Measurements from ENCODE around the gene PDE1A.
"Not testable (repeated sequence)": the region's sequence is repeated elsewhere in the genome, so short reads cannot be mapped to it uniquely, and the experiment has no call there.

Gene PDE1A

GRCh38 chr2:182410120-182410519 lies 16.7 kb downstream of the PDE1A start:
- H3K36me3 ChIP-seq (ENCODE audit: insufficient read depth, low read length): no peaks in the 10 kb centered on the region
- 0 out of 2 replicates have a peak, but pooled peaks cover 3% of the 10 kb centered on the region for H3K4me1 ChIP-seq (ENCODE audit: insufficient read depth, low read length)
- no peak overlapping the region for H3K9ac ChIP-seq (ENCODE audit: low read depth, low read length)
- H3K4me3 ChIP-seq (ENCODE audit: low read length): no peak overlapping the region
- H3K27ac ChIP-seq (ENCODE audit: low read depth, low read length): no peak overlapping the region
- no peaks in the 10 kb centered on the region for H3K9me3 ChIP-seq (ENCODE audit: insufficient read depth, low read depth, low read length)
- 93% methylated on average over 2 of the region's 2 CpGs for WGBS
- H3K27me3 ChIP-seq (ENCODE audit: insufficient read depth, low read length): no peaks in the 10 kb centered on the region

DNA sequence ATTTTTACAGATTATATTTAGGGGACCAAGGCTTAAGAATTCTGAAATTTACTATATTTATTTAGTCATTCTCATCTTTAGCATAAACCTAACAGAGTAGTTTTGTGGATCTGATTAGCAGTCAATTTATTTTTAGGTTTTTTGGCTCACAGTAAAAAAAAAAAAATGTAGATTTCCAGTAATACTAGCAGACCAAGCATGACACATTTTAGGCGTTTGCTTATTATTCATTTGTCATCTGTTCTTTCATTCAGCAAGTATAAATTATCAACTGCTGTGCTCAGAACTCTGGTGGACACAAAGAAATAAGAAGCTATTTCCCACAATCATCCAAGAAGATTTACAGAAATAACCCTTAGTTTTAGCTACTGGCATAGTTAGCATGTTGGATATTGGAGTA lies 20.6 kb downstream of the PDE1A start:
- WGBS: 94% methylated on average over 1 of the region's 1 CpG
- Histone ChIP-seq H3K9me3 (ENCODE audit: insufficient read depth, low read depth, low read length) (no peaks in the 10 kb centered on the region), H3K4me3 (ENCODE audit: low read length) (no peak overlapping the region), H3K27ac (ENCODE audit: low read depth, low read length) (no peak overlapping the region), H3K36me3 (ENCODE audit: insufficient read depth, low read length) (no peaks in the 10 kb centered on the region), H3K4me1 (ENCODE audit: insufficient read depth, low read length) (no peaks in the 10 kb centered on the region), H3K9ac (ENCODE audit: low read depth, low read length) (no peak overlapping the region), H3K27me3 (ENCODE audit: insufficient read depth, low read length) (no peaks in the 10 kb centered on the region)

DNA sequence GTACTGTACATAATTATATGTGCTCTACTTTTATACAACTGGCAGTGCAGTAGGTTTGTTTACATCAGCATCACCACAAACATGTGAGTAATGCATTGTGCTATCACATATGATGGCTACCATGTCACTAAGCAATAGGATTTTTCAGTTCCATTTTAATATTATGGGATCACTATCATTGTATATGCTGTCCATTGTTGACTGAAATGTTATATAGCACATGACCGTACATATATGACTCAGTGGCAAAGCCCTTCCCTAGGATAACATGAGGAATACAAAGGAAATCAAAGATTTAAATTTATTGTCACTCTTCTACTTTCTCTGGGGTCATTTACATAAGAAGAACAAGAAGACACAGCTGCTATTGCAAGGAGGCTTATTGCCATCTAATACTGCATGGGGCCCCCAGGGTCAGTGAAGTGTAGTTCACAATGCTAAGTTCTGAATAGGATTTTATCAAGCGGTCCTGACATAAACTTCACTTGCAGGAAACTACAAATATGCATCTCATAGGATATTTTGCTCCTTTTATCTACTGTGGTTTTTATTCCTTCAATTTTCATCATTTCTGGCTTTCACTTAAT lies 21.8 kb downstream of the PDE1A start:
- Histone ChIP-seq H3K36me3 (ENCODE audit: insufficient read depth, low read length) (no peaks in the 10 kb centered on the region), H3K4me3 (ENCODE audit: low read length) (no peak overlapping the region), H3K4me1 (ENCODE audit: insufficient read depth, low read length) (no peaks in the 10 kb centered on the region), H3K27ac (ENCODE audit: low read depth, low read length) (no peak overlapping the region), H3K27me3 (ENCODE audit: insufficient read depth, low read length) (no peaks in the 10 kb centered on the region), H3K9me3 (ENCODE audit: insufficient read depth, low read depth, low read length) (no peaks in the 10 kb centered on the region), H3K9ac (ENCODE audit: low read depth, low read length) (no peak overlapping the region)
- WGBS: 73% methylated on average over 2 of the region's 2 CpGs

GRCh38 chr2:182404092-182404491 lies 22.7 kb downstream of the PDE1A start:
- no peak overlapping the region for H3K4me3 ChIP-seq (ENCODE audit: low read length)
- WGBS: 82% methylated on average over 1 of the region's 2 CpGs
- no peak overlapping the region for H3K9ac ChIP-seq (ENCODE audit: low read depth, low read length)
- H3K27me3 ChIP-seq (ENCODE audit: insufficient read depth, low read length): no peaks in the 10 kb centered on the region
- no peaks in the 10 kb centered on the region for H3K36me3 ChIP-seq (ENCODE audit: insufficient read depth, low read length)
- H3K4me1 ChIP-seq (ENCODE audit: insufficient read depth, low read length): no peaks in the 10 kb centered on the region
- H3K27ac ChIP-seq (ENCODE audit: low read depth, low read length): no peak overlapping the region
- no peaks in the 10 kb centered on the region for H3K9me3 ChIP-seq (ENCODE audit: insufficient read depth, low read depth, low read length)

- Histone ChIP-seq H3K4me3 (ENCODE audit: low read length) (no peak overlapping the region), H3K9me3 (ENCODE audit: insufficient read depth, low read depth, low read length) (no peaks in the 10 kb centered on the region), H3K36me3 (ENCODE audit: insufficient read depth, low read length) (no peaks in the 10 kb centered on the region), H3K4me1 (ENCODE audit: insufficient read depth, low read length) (no peaks in the 10 kb centered on the region), H3K9ac (ENCODE audit: low read depth, low read length) (no peak overlapping the region), H3K27ac (ENCODE audit: low read depth, low read length) (no peak overlapping the region), H3K27me3 (ENCODE audit: insufficient read depth, low read length) (no peaks in the 10 kb centered on the region)
- WGBS: 94% methylated on average over 1 of the region's 1 CpG
Measured at GRCh38 chr2:182393270-182393760, 33.5 kb downstream of the PDE1A start.

- H3K4me1 ChIP-seq (ENCODE audit: insufficient read depth, low read length): no peaks in the 10 kb centered on the region
- H3K27me3 ChIP-seq (ENCODE audit: insufficient read depth, low read length): no peaks in the 10 kb centered on the region
- no peaks in the 10 kb centered on the region for H3K36me3 ChIP-seq (ENCODE audit: insufficient read depth, low read length)
- 91% methylated on average over 1 of the region's 2 CpGs for WGBS
- H3K27ac ChIP-seq (ENCODE audit: low read depth, low read length): no peak overlapping the region
- no peak overlapping the region for H3K9ac ChIP-seq (ENCODE audit: low read depth, low read length)
- 0 out of 2 replicates have a peak, but pooled peaks cover 4% of the 10 kb centered on the region for H3K9me3 ChIP-seq (ENCODE audit: insufficient read depth, low read depth, low read length)
- H3K4me3 ChIP-seq (ENCODE audit: low read length): no peak overlapping the region
Measured at GRCh38 chr2:182391443-182391842, 35.4 kb downstream of the PDE1A start.

DNA sequence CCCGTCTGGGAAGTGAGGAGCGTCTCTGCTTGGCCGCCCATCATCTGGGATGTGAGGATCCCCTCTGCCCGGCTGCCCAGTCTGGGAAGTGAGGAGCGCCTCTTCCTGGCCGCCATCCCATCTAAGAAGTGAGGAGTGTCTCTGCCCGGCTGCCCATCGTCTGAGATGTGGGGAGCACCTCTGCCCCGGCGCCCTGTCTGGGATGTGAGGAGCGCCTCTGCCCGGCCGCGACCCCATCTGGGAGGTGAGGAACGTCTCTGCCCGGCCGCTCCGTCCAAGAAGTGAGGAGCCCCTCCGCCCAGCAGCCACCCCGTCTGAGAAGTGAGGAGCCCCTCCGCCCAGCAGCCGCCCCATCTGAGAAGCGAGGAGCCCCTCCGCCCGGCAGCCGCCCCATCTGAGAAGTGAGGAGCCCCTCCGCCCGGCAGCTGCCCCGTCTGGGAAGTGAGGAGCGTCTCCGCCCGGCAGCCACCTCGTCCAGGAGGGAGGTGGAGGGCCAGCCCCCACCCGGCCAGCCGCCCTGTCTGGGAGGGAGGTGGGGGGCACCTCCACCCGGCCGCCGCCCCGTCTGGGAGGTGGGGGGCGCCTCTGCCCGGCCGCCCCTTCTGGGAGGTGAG lies 40.5 kb downstream of the PDE1A start:
- not testable (repeated sequence) for H3K4me3 ChIP-seq (ENCODE audit: low read length); H3K4me1 ChIP-seq (ENCODE audit: insufficient read depth, low read length); H3K27me3 ChIP-seq (ENCODE audit: insufficient read depth, low read length); H3K9ac ChIP-seq (ENCODE audit: low read depth, low read length); H3K27ac ChIP-seq (ENCODE audit: low read depth, low read length); H3K36me3 ChIP-seq (ENCODE audit: insufficient read depth, low read length)
- WGBS: 95% methylated on average over 42 of the region's 42 CpGs
- peaks cover 19% of the 10 kb centered on the region for H3K9me3 ChIP-seq (ENCODE audit: insufficient read depth, low read depth, low read length)

DNA sequence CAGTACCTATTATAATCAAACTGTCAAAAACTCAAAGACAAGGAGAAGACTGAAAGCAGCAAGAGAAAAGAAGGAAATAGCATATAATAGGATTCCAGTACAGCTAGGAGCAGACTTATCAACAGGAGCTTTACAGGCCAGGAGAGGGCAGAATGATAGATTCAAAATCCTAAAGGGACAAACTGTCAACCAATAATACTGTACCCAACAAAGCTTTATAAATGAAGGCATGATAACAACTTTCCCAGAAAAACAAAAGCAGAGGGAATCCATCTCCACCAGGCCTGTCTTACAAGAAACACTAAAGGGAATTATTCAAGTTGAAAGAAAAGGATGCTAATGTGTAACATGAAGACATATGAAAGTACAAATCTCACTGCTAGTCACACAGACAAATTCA lies 42.0 kb downstream of the PDE1A start:
- H3K27ac ChIP-seq (ENCODE audit: low read depth, low read length): no peak overlapping the region
- no peaks in the 10 kb centered on the region for H3K36me3 ChIP-seq (ENCODE audit: insufficient read depth, low read length)
- no peaks in the 10 kb centered on the region for H3K4me1 ChIP-seq (ENCODE audit: insufficient read depth, low read length)
- H3K4me3 ChIP-seq (ENCODE audit: low read length): no peak overlapping the region
- no peaks in the 10 kb centered on the region for H3K27me3 ChIP-seq (ENCODE audit: insufficient read depth, low read length)
- H3K9ac ChIP-seq (ENCODE audit: low read depth, low read length): no peak overlapping the region
- peaks cover 19% of the 10 kb centered on the region for H3K9me3 ChIP-seq (ENCODE audit: insufficient read depth, low read depth, low read length)

- H3K4me3 ChIP-seq (ENCODE audit: low read length): no peak overlapping the region
- H3K9ac ChIP-seq (ENCODE audit: low read depth, low read length): no peak overlapping the region
- no peak overlapping the region for H3K27ac ChIP-seq (ENCODE audit: low read depth, low read length)
- H3K36me3 ChIP-seq (ENCODE audit: insufficient read depth, low read length): no peaks in the 10 kb centered on the region
- H3K9me3 ChIP-seq (ENCODE audit: insufficient read depth, low read depth, low read length): peaks cover 26% of the 10 kb centered on the region
- no peaks in the 10 kb centered on the region for H3K4me1 ChIP-seq (ENCODE audit: insufficient read depth, low read length)
- WGBS: 96% methylated on average over 8 of the region's 8 CpGs
- H3K27me3 ChIP-seq (ENCODE audit: insufficient read depth, low read length): no peaks in the 10 kb centered on the region
Measured at GRCh38 chr2:182381225-182381624, 45.6 kb downstream of the PDE1A start.

DNA sequence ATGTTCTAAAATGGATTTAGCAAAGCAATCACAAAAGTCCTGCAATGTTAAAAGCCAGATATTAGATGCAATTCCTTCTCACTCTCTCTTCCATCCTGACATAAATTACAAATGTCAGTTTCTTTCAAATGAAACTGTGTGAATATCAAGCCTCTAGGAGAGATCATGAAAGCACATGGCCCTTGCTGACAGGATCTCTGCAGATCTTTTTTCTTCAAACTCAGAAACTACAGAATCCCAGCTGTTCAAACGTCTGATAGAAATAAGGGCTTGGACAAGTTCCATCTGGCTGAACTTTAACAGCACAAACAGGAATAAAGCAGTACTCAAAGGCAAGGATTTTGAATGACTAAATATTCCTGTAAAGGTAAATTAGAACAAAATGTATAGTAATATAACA lies 47.6 kb downstream of the PDE1A start:
- Histone ChIP-seq H3K4me3 (ENCODE audit: low read length) (no peak overlapping the region), H3K4me1 (ENCODE audit: insufficient read depth, low read length) (no peaks in the 10 kb centered on the region), H3K27me3 (ENCODE audit: insufficient read depth, low read length) (no peaks in the 10 kb centered on the region), H3K36me3 (ENCODE audit: insufficient read depth, low read length) (no peaks in the 10 kb centered on the region), H3K9ac (ENCODE audit: low read depth, low read length) (no peak overlapping the region), H3K27ac (ENCODE audit: low read depth, low read length) (no peak overlapping the region), H3K9me3 (ENCODE audit: insufficient read depth, low read depth, low read length) (peaks cover 20% of the 10 kb centered on the region; the same call in 1 of the 2 replicates)
- WGBS: 84% methylated on average over 1 of the region's 1 CpG

- Histone ChIP-seq H3K4me3 (ENCODE audit: low read length) (no peak overlapping the region), H3K27me3 (ENCODE audit: insufficient read depth, low read length) (no peaks in the 10 kb centered on the region), H3K27ac (ENCODE audit: low read depth, low read length) (no peak overlapping the region), H3K36me3 (ENCODE audit: insufficient read depth, low read length) (no peaks in the 10 kb centered on the region), H3K9me3 (ENCODE audit: insufficient read depth, low read depth, low read length) (peaks cover 17% of the 10 kb centered on the region; the same call in 1 of the 2 replicates), H3K9ac (ENCODE audit: low read depth, low read length) (no peak overlapping the region), H3K4me1 (ENCODE audit: insufficient read depth, low read length) (no peaks in the 10 kb centered on the region)
- WGBS: 85% methylated on average over 2 of the region's 2 CpGs
Measured at GRCh38 chr2:182378759-182379158, 48.1 kb downstream of the PDE1A start.

All from HUES64 (cell line).